ENCODE data around the gene MCF2L2.

DNA sequence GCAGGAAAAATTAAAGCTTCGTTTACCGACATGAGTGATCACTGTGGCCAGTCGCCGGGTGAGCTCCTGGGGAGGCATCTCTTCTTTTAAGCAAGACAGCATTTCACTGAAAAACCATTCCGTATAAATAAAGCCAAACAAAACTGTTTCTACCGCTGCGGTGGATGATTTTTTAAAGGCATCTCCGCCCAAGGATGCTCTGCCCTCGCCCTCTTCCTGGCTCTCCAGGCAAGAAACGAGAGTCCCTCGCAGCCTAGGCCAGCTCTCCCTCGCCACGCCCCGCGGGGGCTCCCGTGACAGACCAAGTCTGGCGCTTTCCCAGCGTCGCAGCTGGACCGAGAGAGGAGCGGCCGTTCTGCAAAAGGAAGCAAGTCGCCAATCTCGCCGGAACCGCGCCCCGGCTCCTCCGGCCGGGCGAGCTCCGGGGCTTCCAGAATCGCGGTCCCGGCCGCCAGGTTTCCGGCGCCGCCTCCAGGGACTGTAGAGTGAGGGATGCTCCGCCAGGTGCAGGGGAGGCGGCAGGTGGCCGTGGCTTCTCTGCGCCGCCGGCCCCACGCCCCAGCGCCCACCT, 458 bp downstream of the MCF2L2 start:
- TF ChIP-seq TAF1 (IDR thresholded peaks at IDR 0.05; ENCODE audit: borderline replicate concordance, insufficient read depth, low read length): no peak
- no peak for TF ChIP-seq SIN3A (IDR thresholded peaks at IDR 0.05; ENCODE audit: borderline replicate concordance, insufficient read depth, low read length)
- no peak for TF ChIP-seq POLR2AphosphoS5 (IDR thresholded peaks at IDR 0.05; ENCODE audit: low read depth, low read length)

Measured in PFSK-1 (cell line).